NCI-H1930 (cell line): ENCODE data around the gene THBS3.
"Not testable (repeated sequence)": the region's sequence is repeated elsewhere in the genome, so short reads cannot be mapped to it uniquely, and the experiment has no call there.

Experiments used
- DNase-seq, 2 experiments: peaks; one replicate each; lab custom pipeline; 2025; lab: John Stamatoyannopoulos, UW

Gene THBS3

GRCh38 chr1:155233502-155233901, 25.8 kb upstream of the THBS3 start:
- DNase-seq = not testable (repeated sequence)

- not testable (repeated sequence) for DNase-seq
These were observed 24.6 kb upstream of the THBS3 start for GRCh38 chr1:155232001-155232978.

GRCh38 chr1:155231302-155231701, 23.6 kb upstream of the THBS3 start:
- DNase-seq = not testable (repeated sequence)

- DNase-seq = no peak
These were observed 20.4 kb upstream of the THBS3 start for GRCh38 chr1:155228096-155228427.

- DNase-seq = peak; percentile 99
These were observed 19.8 kb upstream of the THBS3 start for GRCh38 chr1:155227261-155228095.

GRCh38 chr1:155226910-155227260, 19.2 kb upstream of the THBS3 start:
- DNase-seq = peak in 1 of 2 experiments; percentile 49

GRCh38 chr1:155226188-155226909, 18.7 kb upstream of the THBS3 start:
- peak; percentile 33 to 48 for DNase-seq

- not testable (repeated sequence) for DNase-seq
These were observed 17.7 kb upstream of the THBS3 start for GRCh38 chr1:155225404-155225759.

- no peak for DNase-seq
These were observed 15.3 kb upstream of the THBS3 start for GRCh38 chr1:155223047-155223446.

- not testable (repeated sequence) for DNase-seq
These were observed 12.7 kb upstream of the THBS3 start for GRCh38 chr1:155220211-155220965.

- peak in 1 of 2 experiments; percentile 42 for DNase-seq
These were observed 11.9 kb upstream of the THBS3 start for GRCh38 chr1:155219592-155220031.

- DNase-seq = peak; percentile 62 to 77
These were observed 11.3 kb upstream of the THBS3 start for GRCh38 chr1:155218854-155219591.

GRCh38 chr1:155214702-155215101, 7.0 kb upstream of the THBS3 start:
- not testable (repeated sequence) for DNase-seq

GRCh38 chr1:155212051-155212440, 4.3 kb upstream of the THBS3 start:
- not testable (repeated sequence) for DNase-seq

- DNase-seq = not testable (repeated sequence)
These were observed 3.8 kb upstream of the THBS3 start for GRCh38 chr1:155211381-155212050.

- DNase-seq = no peak
These were observed 2.8 kb upstream of the THBS3 start for GRCh38 chr1:155210314-155211104.

GRCh38 chr1:155209312-155209721, 1.6 kb upstream of the THBS3 start:
- no peak for DNase-seq

- peak; percentile 78 to 82 for DNase-seq
These were observed 1.0 kb upstream of the THBS3 start, which contains the start of gene MTX1 for GRCh38 chr1:155208541-155209311. Gene MTX1, plus strand, starts transcription at chr1:155208695. Its CDS starts 110 bp downstream, at chr1:155208805.
